ENCODE results near the gene POGK. TPM values are rescaled to one million over a fixed set of nuclear protein-coding genes. Genes with fewer than 3 reads are reported as not detected.

The POGK gene
- 15.9 TPM for total RNA-seq
- polyA plus RNA-seq (ENCODE audit: insufficient read depth in 1 of 8, insufficient read length in 8 of 8, low replicate concordance in 1 of 8) = 10 to 100 TPM; 12.8 to 21.1 (median 15.0) TPM
- long read RNA-seq, donor 1 = 0 reads
- long read RNA-seq, donor 2, partial matches to known transcripts = 0 of 1 reads
- long read RNA-seq, donor 2, other reads (novel, unspliced or antisense) = 0 of 1 reads
- long read RNA-seq, donor 3, full-length matches to known transcripts = 3 of 14 reads
- long read RNA-seq, donor 3, partial matches to known transcripts = 11 of 14 reads
- long read RNA-seq, donor 3, other reads (novel, unspliced or antisense) = 0 of 14 reads
- long read RNA-seq, donor 4, partial matches to known transcripts = 0 of 1 reads
- long read RNA-seq, donor 4, other reads (novel, unspliced or antisense) = 0 of 1 reads
- long read RNA-seq, donor 5, full-length matches to known transcripts = 5 of 11 reads
- long read RNA-seq, donor 5, partial matches to known transcripts = 0 of 11 reads
- long read RNA-seq, donor 5, other reads (novel, unspliced or antisense) = 6 of 11 reads
- long read RNA-seq, donor 6, full-length matches to known transcripts = 4 of 25 reads
- long read RNA-seq, donor 6, partial matches to known transcripts = 16 of 25 reads
- long read RNA-seq, donor 6, other reads (novel, unspliced or antisense) = 5 of 25 reads
- long read RNA-seq, donor 7, full-length matches to known transcripts = 3 of 16 reads
- long read RNA-seq, donor 7, partial matches to known transcripts = 13 of 16 reads
- long read RNA-seq, donor 7, other reads (novel, unspliced or antisense) = 0 of 16 reads
- long read RNA-seq, donor 8 = 0 reads
- long read RNA-seq, donor 9, full-length matches to known transcripts = 2 of 2 reads
- long read RNA-seq, donor 9, partial matches to known transcripts = 0 of 2 reads
- long read RNA-seq, donor 9, other reads (novel, unspliced or antisense) = 0 of 2 reads
- long read RNA-seq, donor 10, partial matches to known transcripts = 0 of 1 reads
- long read RNA-seq, donor 10, other reads (novel, unspliced or antisense) = 0 of 1 reads
- long read RNA-seq, donor 11, partial matches to known transcripts = 0 of 1 reads
- long read RNA-seq, donor 11, other reads (novel, unspliced or antisense) = 0 of 1 reads

DNA sequence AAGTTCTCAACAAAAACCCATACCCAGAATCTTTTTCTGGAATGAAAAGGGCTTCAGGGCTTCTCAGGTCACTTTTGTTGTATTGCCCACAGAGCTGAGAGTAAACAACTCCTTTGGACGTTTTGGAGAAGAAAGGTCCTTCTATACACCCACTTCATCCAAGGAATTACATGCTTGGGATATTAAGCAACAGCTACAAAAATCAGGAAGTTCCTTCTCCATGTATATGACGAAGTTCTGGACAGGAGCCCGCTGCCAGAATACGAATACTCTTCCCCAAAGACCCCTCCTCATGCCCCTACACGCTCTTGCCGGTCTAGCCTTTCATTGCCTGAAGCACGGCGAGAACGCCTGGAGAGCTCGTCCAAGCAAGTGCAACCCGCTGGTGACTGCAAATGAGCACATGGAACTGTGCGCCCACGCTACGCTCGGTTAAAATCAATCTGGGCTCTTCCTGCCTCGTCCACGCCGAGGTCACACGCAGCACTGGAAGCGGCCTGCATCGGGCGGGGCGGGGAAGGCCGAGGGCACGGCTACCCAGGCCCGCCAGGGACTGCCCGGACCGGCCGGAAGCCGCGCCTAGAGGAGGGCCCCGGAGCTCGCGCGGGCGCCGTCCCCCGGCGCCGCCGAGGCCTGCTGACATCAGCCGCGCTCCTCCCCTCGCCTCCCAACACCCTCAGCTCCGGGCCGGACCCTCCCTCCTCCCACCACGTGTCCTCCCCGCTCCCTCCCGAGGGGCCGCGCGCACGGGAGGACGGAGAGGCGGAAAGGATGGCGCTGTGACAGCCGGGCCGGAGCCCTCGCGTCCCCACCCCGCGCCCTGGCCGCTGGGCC lies at the start of gene POGK:
Gene POGK (plus strand): TSS at position 710 of the 834 bp plus-strand sequence. CDS start 1,482 bp downstream, outside the sequence.
- Histone ChIP-seq H3K36me3 (ENCODE audit: control insufficient read depth, insufficient read depth, low read length) (peaks cover 28% of the 10 kb centered on the region), H3K27ac (ENCODE audit: low read length) (peak within 1 kb of the TSS; percentile 90), H3K9me3 (replicated peaks; ENCODE audit: control insufficient read depth, low read depth, low read length) (no peaks in the 10 kb centered on the region), H3K4me1 (ENCODE audit: control insufficient read depth, insufficient read depth, low read length) (peaks cover 31% of the 10 kb centered on the region), H3K27me3 (ENCODE audit: control insufficient read depth, insufficient read depth, low read length) (no peaks in the 10 kb centered on the region), H3K4me3 (ENCODE audit: low read length) (peak within 1 kb of the TSS; percentile 76)
- peak; percentile 96 for DNase-seq
- under 1% methylated on average over 62 of the region's 63 CpGs for WGBS (ENCODE audit: insufficient coverage)

DNA sequence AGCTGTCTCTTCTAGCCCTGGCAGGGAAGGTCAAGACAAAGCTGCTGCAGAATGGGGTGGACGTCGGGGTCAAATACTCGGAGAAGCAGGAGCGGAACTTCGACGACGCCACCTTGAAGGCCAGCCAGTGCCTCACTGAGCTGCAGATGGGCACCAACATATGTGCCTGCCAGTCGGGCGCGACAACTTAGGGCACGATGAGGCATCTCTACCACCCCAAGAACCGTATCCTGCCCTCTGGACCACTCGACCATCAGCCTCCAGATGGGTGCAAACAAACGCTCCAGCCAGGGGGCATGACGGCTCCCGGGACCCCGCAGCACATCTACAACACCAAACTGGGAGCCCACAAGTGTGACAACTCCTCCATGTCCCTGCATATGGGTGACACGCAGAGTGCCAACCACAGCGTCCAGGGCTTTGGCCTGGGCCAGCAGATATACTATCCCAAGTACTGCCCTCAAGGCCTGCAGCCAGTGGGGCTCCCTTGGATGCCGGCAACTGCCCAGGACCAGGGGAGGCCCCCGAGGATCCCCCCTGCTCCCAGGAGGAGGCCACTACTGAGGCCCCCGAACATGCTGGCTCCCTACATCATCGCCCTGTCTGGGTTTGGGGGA lies 42.5 kb upstream of the POGK start:
- Histone ChIP-seq H3K4me3 (ENCODE audit: low read length) (no peak overlapping the region), H3K36me3 (ENCODE audit: control insufficient read depth, insufficient read depth, low read length) (no peaks in the 10 kb centered on the region), H3K27ac (ENCODE audit: low read length) (no peak overlapping the region), H3K4me1 (ENCODE audit: control insufficient read depth, insufficient read depth, low read length) (no peaks in the 10 kb centered on the region), H3K27me3 (ENCODE audit: control insufficient read depth, insufficient read depth, low read length) (no peaks in the 10 kb centered on the region), H3K9me3 (replicated peaks; ENCODE audit: control insufficient read depth, low read depth, low read length) (no peaks in the 10 kb centered on the region)
- 93% methylated on average over 18 of the region's 23 CpGs for WGBS (ENCODE audit: insufficient coverage)
- no peak for DNase-seq

DNA sequence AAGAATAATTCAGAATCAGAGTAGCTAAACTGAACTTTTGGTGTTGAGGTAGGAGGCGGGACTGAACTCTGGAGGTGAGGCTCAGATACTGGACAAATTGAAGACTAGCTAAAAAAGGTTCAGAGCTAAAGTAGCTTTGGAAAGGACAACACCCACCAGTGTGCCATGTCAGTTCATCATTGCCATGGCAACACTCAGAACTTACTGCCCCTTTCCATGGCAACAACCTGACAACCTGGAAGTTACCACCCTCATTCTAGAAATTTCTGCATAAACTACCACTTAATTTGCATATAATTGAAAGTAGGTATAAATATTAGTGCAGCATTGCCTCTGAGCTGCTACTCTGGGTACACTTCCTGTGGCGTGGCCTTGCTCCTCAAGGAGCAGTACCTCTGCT lies 30.3 kb upstream of the POGK start:
- Histone ChIP-seq H3K27me3 (ENCODE audit: control insufficient read depth, insufficient read depth, low read length) (no peaks in the 10 kb centered on the region), H3K4me1 (ENCODE audit: control insufficient read depth, insufficient read depth, low read length) (no peaks in the 10 kb centered on the region), H3K27ac (ENCODE audit: low read length) (no peak overlapping the region), H3K9me3 (replicated peaks; ENCODE audit: control insufficient read depth, low read depth, low read length) (no peaks in the 10 kb centered on the region), H3K4me3 (ENCODE audit: low read length) (no peak overlapping the region), H3K36me3 (ENCODE audit: control insufficient read depth, insufficient read depth, low read length) (no peaks in the 10 kb centered on the region)
- no peak for DNase-seq
- 83% methylated on average over 2 of the region's 2 CpGs for WGBS (ENCODE audit: insufficient coverage)

DNA sequence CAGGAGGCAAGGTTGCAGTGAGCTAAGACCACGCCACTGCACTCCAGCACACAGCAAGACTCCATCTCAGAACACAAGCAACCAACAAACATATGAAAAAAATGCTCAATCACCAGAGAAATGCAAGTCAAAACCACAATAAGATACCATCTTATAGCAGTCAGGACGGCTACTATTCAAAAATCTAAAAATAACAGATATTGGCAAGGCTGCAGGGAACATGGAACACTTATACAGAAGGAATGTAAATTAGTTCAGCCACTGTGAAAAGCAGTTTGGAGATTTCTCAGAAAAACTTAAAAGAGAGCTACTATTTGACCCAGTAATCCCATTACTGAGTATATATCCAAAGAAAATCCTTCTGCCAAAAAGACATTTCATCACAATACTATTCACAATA lies 27.6 kb upstream of the POGK start:
- Histone ChIP-seq H3K9me3 (replicated peaks; ENCODE audit: control insufficient read depth, low read depth, low read length) (no peaks in the 10 kb centered on the region), H3K4me1 (ENCODE audit: control insufficient read depth, insufficient read depth, low read length) (no peaks in the 10 kb centered on the region), H3K4me3 (ENCODE audit: low read length) (no peak overlapping the region), H3K36me3 (ENCODE audit: control insufficient read depth, insufficient read depth, low read length) (no peaks in the 10 kb centered on the region), H3K27ac (ENCODE audit: low read length) (no peak overlapping the region), H3K27me3 (ENCODE audit: control insufficient read depth, insufficient read depth, low read length) (no peaks in the 10 kb centered on the region)
- no CpG with 5 or more reads among the region's 2 CpGs for WGBS (ENCODE audit: insufficient coverage)
- no peak for DNase-seq

DNA sequence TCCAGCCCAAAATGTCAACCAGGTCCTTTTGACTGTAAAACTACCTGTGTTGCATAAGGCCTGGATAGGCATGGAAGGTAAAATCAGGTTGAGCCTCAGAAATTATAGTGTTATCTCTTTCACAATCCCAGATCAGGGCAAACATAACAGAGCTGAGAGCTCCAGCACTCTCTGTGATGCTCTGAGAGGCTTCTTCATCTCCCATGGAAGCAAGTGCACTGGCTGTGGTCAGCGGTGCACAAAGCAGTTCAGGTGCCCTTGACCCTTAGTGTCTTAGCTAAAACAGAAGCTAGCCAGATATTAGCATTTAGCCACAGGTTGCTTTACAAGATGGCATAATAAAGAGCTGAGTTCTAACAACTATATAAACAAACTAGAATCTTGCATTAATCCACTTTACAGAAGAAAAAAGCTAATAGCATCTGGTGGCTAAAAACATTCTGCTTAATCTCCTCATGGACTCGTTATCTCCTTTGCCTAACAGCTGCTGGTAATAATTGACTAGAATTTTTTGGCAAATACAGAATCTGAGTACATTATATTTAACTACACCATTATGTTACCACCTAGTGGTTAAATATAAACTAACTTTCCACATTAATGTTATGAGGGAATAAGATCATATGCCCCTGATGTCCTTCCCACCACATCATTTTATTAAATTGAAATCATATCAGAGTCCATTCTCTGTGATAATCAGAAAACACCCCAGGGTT lies 25.6 kb upstream of the POGK start:
- no CpG with 5 or more reads among the region's 2 CpGs for WGBS (ENCODE audit: insufficient coverage)

GRCh38 chr1:166814611-166815010 lies 24.7 kb upstream of the POGK start:
- H3K9me3 ChIP-seq (replicated peaks; ENCODE audit: control insufficient read depth, low read depth, low read length) = no peaks in the 10 kb centered on the region
- no CpG with 5 or more reads among the region's 2 CpGs for WGBS (ENCODE audit: insufficient coverage)
- no peak overlapping the region for H3K4me3 ChIP-seq (ENCODE audit: low read length)
- H3K36me3 ChIP-seq (ENCODE audit: control insufficient read depth, insufficient read depth, low read length) = no peaks in the 10 kb centered on the region
- no peaks in the 10 kb centered on the region for H3K4me1 ChIP-seq (ENCODE audit: control insufficient read depth, insufficient read depth, low read length)
- H3K27ac ChIP-seq (ENCODE audit: low read length) = no peak overlapping the region
- DNase-seq = no peak
- H3K27me3 ChIP-seq (ENCODE audit: control insufficient read depth, insufficient read depth, low read length) = no peaks in the 10 kb centered on the region

More for the DNA sequence above, 25.6 kb upstream of the POGK start:
- Histone ChIP-seq H3K4me1 (ENCODE audit: control insufficient read depth, insufficient read depth, low read length) (no peaks in the 10 kb centered on the region), H3K27ac (ENCODE audit: low read length) (no peak overlapping the region), H3K9me3 (replicated peaks; ENCODE audit: control insufficient read depth, low read depth, low read length) (no peaks in the 10 kb centered on the region), H3K27me3 (ENCODE audit: control insufficient read depth, insufficient read depth, low read length) (no peaks in the 10 kb centered on the region), H3K4me3 (ENCODE audit: low read length) (no peak overlapping the region), H3K36me3 (ENCODE audit: control insufficient read depth, insufficient read depth, low read length) (no peaks in the 10 kb centered on the region)
- DNase-seq = no peak

- Histone ChIP-seq H3K36me3 (ENCODE audit: control insufficient read depth, insufficient read depth, low read length) (no peaks in the 10 kb centered on the region), H3K27me3 (ENCODE audit: control insufficient read depth, insufficient read depth, low read length) (no peaks in the 10 kb centered on the region), H3K9me3 (replicated peaks; ENCODE audit: control insufficient read depth, low read depth, low read length) (no peaks in the 10 kb centered on the region), H3K27ac (ENCODE audit: low read length) (no peak overlapping the region), H3K4me1 (ENCODE audit: control insufficient read depth, insufficient read depth, low read length) (no peaks in the 10 kb centered on the region), H3K4me3 (ENCODE audit: low read length) (no peak overlapping the region)
- DNase-seq = no peak
- no CpG with 5 or more reads among the region's 2 CpGs for WGBS (ENCODE audit: insufficient coverage)
Measured at GRCh38 chr1:166819974-166820373, 19.3 kb upstream of the POGK start.

DNA sequence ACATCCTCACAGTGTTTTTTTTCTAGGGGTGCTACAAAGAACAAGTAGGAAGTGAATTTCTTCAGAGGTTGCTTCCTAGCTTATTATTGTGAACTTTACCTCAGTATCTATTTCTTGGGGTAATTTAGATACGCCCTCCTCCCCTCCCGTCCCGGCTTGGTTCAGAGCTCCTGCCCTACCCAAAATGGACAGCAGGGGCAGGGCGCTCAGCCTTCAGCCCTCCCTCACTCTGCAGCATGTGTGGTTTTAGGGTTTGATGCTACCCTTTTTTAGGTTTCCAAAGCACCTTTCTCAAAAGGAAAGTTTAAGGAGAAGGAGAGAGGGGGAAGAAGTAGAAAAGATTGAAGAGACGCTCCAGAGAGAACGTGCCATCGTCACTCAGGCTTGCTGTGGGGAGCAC lies 16.9 kb upstream of the POGK start:
- Histone ChIP-seq H3K27ac (ENCODE audit: low read length) (no peak overlapping the region), H3K27me3 (ENCODE audit: control insufficient read depth, insufficient read depth, low read length) (no peaks in the 10 kb centered on the region), H3K4me3 (ENCODE audit: low read length) (no peak overlapping the region), H3K9me3 (replicated peaks; ENCODE audit: control insufficient read depth, low read depth, low read length) (no peaks in the 10 kb centered on the region), H3K4me1 (ENCODE audit: control insufficient read depth, insufficient read depth, low read length) (no peaks in the 10 kb centered on the region), H3K36me3 (ENCODE audit: control insufficient read depth, insufficient read depth, low read length) (no peaks in the 10 kb centered on the region)
- DNase-seq = no peak
- 67% methylated on average over 3 of the region's 7 CpGs for WGBS (ENCODE audit: insufficient coverage)

DNA sequence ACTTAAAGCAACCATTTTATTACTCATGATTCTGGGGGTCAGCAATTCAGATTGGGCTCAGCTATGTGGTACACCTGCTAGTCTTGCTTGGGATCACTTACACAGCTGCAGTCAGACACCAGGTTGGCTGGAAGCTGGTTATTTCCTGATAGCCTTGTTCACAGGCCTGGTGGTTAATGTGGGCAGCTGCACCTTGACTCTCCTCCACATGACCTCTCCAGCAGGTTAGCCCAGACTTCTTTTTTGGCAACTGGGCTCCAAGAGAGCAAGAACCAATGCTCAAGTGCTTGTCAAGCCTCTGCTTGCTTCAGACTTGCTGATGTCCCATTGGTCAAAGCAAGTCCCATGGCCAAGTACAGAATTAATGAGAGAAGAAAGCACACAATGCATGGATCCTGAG lies 11.8 kb upstream of the POGK start:
- Histone ChIP-seq H3K4me3 (ENCODE audit: low read length) (no peak overlapping the region), H3K4me1 (ENCODE audit: control insufficient read depth, insufficient read depth, low read length) (no peaks in the 10 kb centered on the region), H3K27me3 (ENCODE audit: control insufficient read depth, insufficient read depth, low read length) (no peaks in the 10 kb centered on the region), H3K9me3 (replicated peaks; ENCODE audit: control insufficient read depth, low read depth, low read length) (peaks cover 4% of the 10 kb centered on the region), H3K27ac (ENCODE audit: low read length) (no peak overlapping the region), H3K36me3 (ENCODE audit: control insufficient read depth, insufficient read depth, low read length) (no peaks in the 10 kb centered on the region)
- DNase-seq = no peak

All from muscle of leg (tissue), 16 donors.